ENCODE data around the gene CHMP2A.

CHMP2A gene

DNA sequence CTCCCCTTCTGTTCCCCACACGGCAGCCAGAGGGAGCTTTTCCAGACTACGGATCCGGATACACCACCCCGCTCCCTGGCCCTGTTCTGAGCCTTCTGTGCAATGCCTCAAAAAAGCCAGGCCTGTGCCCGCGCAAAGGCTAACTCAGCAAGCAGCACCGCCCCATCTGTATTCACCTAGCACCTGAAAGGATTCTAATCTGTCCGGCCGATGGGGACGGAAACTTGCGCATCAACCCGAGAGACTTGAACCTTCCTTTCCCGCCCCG is 35.9 kb downstream of the CHMP2A start:
- Histone ChIP-seq H3K36me3 (ENCODE audit: insufficient read depth, insufficient read length, low read length) (peaks cover 14% of the 10 kb centered on the region), H3K9me3 (ENCODE audit: insufficient read depth, low read length) (no peaks in the 10 kb centered on the region), H3K9ac (ENCODE audit: insufficient read length, low read depth) (peak overlapping the region; percentile 80), H3K27me3 (ENCODE audit: insufficient read depth, insufficient read length) (no peaks in the 10 kb centered on the region), H3K4me1 (ENCODE audit: insufficient read depth, insufficient read length) (peaks cover 15% of the 10 kb centered on the region), H3K4me3 (ENCODE audit: insufficient read length, low read depth) (peak overlapping the region; percentile 59)
- DNase-seq (ENCODE audit: low read depth, low spot score): no peak
- TF ChIP-seq SUZ12 (IDR thresholded peaks at IDR 0.05; ENCODE audit: extremely low read depth, insufficient read depth, insufficient read length): no peak
- TF ChIP-seq ZNF274 (IDR thresholded peaks at IDR 0.05; ENCODE audit: low read depth, low read length): no peak
- no peak for TF ChIP-seq YY1 (IDR thresholded peaks at IDR 0.05; ENCODE audit: insufficient read depth, insufficient read length)

DNA sequence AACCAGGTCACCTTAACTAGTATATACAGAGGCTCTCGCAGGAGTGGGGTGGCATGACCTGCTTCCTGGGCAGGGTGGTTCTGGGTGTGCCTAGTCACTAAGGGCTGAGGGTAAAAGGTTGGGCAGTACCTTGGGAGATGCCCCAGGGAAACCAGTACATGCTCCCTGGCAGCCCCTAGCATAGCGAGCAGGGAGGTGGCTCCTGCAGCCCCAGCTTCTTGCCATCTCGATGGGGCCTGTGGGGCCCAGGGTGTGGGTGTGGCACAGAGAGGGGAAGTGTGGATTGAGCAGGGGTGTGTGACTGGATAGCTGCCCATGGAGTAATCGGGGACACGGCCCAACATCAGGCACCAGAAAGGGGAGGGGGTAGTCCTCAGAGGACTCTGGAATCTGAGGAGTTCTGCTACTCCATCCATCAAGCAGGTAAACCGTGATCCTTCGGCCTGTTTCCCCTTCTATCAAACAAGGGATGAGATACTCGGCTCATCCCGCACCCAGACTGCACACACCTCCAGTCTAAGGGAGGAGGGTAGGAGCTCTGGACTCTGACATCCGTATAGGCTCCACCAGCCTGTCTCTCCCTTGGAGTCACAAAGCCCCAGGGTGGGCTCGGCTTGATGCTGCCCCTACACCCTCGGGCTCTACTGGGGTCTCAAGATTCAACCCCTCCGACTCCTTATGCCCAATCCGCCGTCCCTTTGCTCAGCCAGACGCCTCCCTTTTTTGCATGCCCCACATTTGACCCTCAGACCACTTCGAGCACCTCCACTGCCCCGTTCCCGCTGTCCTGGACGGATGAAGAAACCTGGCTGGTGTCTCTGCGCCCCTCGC is 36.4 kb downstream of the CHMP2A start:
- Histone ChIP-seq H3K27me3 (ENCODE audit: insufficient read depth, insufficient read length) (no peaks in the 10 kb centered on the region), H3K9me3 (ENCODE audit: insufficient read depth, low read length) (no peaks in the 10 kb centered on the region), H3K4me1 (ENCODE audit: insufficient read depth, insufficient read length) (peaks cover 15% of the 10 kb centered on the region), H3K36me3 (ENCODE audit: insufficient read depth, insufficient read length, low read length) (peaks cover 14% of the 10 kb centered on the region), H3K4me3 (ENCODE audit: insufficient read length, low read depth) (peak overlapping the region; percentile 59), H3K9ac (ENCODE audit: insufficient read length, low read depth) (peak overlapping the region; percentile 80)
- DNase-seq (ENCODE audit: low read depth, low spot score): no peak
- TF ChIP-seq YY1 (IDR thresholded peaks at IDR 0.05; ENCODE audit: insufficient read depth, insufficient read length) (no peak), SUZ12 (IDR thresholded peaks at IDR 0.05; ENCODE audit: extremely low read depth, insufficient read depth, insufficient read length) (no peak), ZNF274 (IDR thresholded peaks at IDR 0.05; ENCODE audit: low read depth, low read length) (no peak)

GRCh38 chr19:58516964-58517833 is 37.7 kb downstream of the CHMP2A start:
- H3K4me1 ChIP-seq (ENCODE audit: insufficient read depth, insufficient read length): peaks cover 15% of the 10 kb centered on the region
- TF ChIP-seq ZNF274 (IDR thresholded peaks at IDR 0.05; ENCODE audit: low read depth, low read length): no peak
- H3K4me3 ChIP-seq (ENCODE audit: insufficient read length, low read depth): no peak overlapping the region

GRCh38 chr19:58516246-58516836 is 38.6 kb downstream of the CHMP2A start:
- H3K9me3 ChIP-seq (ENCODE audit: insufficient read depth, low read length): no peaks in the 10 kb centered on the region
- H3K36me3 ChIP-seq (ENCODE audit: insufficient read depth, insufficient read length, low read length): peaks cover 17% of the 10 kb centered on the region
- DNase-seq (ENCODE audit: low read depth, low spot score): no peak
- TF ChIP-seq YY1 (IDR thresholded peaks at IDR 0.05; ENCODE audit: insufficient read depth, insufficient read length) (no peak), SUZ12 (IDR thresholded peaks at IDR 0.05; ENCODE audit: extremely low read depth, insufficient read depth, insufficient read length) (no peak), ZNF274 (IDR thresholded peaks at IDR 0.05; ENCODE audit: low read depth, low read length) (no peak)
- peak overlapping the region; percentile 54 for H3K9ac ChIP-seq (ENCODE audit: insufficient read length, low read depth)
- peaks cover 15% of the 10 kb centered on the region for H3K4me1 ChIP-seq (ENCODE audit: insufficient read depth, insufficient read length)
- no peaks in the 10 kb centered on the region for H3K27me3 ChIP-seq (ENCODE audit: insufficient read depth, insufficient read length)
- H3K4me3 ChIP-seq (ENCODE audit: insufficient read length, low read depth): no peak overlapping the region

More at GRCh38 chr19:58516964-58517833, 37.7 kb downstream of the CHMP2A start:
- Histone ChIP-seq H3K9me3 (ENCODE audit: insufficient read depth, low read length) (no peaks in the 10 kb centered on the region), H3K36me3 (ENCODE audit: insufficient read depth, insufficient read length, low read length) (peaks cover 16% of the 10 kb centered on the region), H3K27me3 (ENCODE audit: insufficient read depth, insufficient read length) (no peaks in the 10 kb centered on the region), H3K9ac (ENCODE audit: insufficient read length, low read depth) (peak overlapping the region; percentile 42)
- no peak for DNase-seq (ENCODE audit: low read depth, low spot score)

DNA sequence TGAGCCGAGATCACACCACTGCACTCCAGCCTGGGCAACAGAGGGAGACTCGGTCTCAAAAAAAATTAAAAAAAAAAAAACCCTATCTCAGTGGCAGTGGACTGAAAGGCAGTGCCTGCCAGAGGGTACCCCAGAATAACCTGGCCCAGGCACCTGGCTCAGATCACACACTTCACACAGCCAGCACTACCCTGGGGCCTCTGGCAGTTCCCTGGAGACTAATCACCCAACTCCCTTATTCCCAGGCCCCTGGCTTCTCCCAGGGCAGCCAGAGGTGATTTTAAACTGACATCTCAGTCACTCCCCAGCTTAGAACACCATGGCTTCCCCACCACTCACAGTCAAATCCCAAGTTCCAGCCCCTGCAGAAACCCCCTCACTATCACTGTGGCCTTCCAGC is 39.6 kb downstream of the CHMP2A start:
- Histone ChIP-seq H3K4me1 (ENCODE audit: insufficient read depth, insufficient read length) (peaks cover 15% of the 10 kb centered on the region), H3K36me3 (ENCODE audit: insufficient read depth, insufficient read length, low read length) (peaks cover 17% of the 10 kb centered on the region), H3K9ac (ENCODE audit: insufficient read length, low read depth) (peak overlapping the region; percentile 64), H3K9me3 (ENCODE audit: insufficient read depth, low read length) (no peaks in the 10 kb centered on the region), H3K4me3 (ENCODE audit: insufficient read length, low read depth) (no peak overlapping the region), H3K27me3 (ENCODE audit: insufficient read depth, insufficient read length) (no peaks in the 10 kb centered on the region)
- TF ChIP-seq SUZ12 (IDR thresholded peaks at IDR 0.05; ENCODE audit: extremely low read depth, insufficient read depth, insufficient read length) (no peak), ZNF274 (IDR thresholded peaks at IDR 0.05; ENCODE audit: low read depth, low read length) (no peak), YY1 (IDR thresholded peaks at IDR 0.05; ENCODE audit: insufficient read depth, insufficient read length) (no peak)
- no peak for DNase-seq (ENCODE audit: low read depth, low spot score)

DNA sequence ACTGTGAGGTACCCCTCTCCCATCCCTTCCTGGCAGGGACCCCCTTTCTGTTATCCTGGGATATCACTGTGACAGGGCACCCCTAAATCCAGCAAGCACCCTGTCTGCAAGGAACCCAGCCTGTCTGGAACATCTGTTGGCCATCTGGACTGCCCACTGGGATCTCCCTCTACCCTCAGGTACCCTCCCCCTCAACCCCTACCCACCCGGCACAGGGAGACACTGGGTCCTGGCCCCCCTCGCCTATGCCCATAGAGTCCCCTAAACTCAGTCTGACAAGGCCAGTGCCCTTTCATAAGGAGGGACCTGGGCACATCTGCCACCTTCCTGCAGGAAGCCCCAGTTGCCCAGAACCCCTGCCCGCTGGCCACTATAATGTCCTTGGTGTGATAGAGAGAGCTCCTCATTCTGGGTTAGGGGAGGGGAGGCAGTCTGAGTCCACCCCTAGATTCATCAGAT is 40.3 kb downstream of the CHMP2A start:
- H3K4me1 ChIP-seq (ENCODE audit: insufficient read depth, insufficient read length): peaks cover 15% of the 10 kb centered on the region
- no peaks in the 10 kb centered on the region for H3K27me3 ChIP-seq (ENCODE audit: insufficient read depth, insufficient read length)
- peak overlapping the region; percentile 65 for H3K4me3 ChIP-seq (ENCODE audit: insufficient read length, low read depth)
- H3K9ac ChIP-seq (ENCODE audit: insufficient read length, low read depth): peak overlapping the region; percentile 95
- TF ChIP-seq SUZ12 (IDR thresholded peaks at IDR 0.05; ENCODE audit: extremely low read depth, insufficient read depth, insufficient read length): no peak
- no peak for TF ChIP-seq YY1 (IDR thresholded peaks at IDR 0.05; ENCODE audit: insufficient read depth, insufficient read length)
- no peak for TF ChIP-seq ZNF274 (IDR thresholded peaks at IDR 0.05; ENCODE audit: low read depth, low read length)
- peaks cover 17% of the 10 kb centered on the region for H3K36me3 ChIP-seq (ENCODE audit: insufficient read depth, insufficient read length, low read length)
- DNase-seq (ENCODE audit: low read depth, low spot score): no peak
- H3K9me3 ChIP-seq (ENCODE audit: insufficient read depth, low read length): no peaks in the 10 kb centered on the region
